HG02884 (cell line): ENCODE measurements around the gene CAMSAP1.
"Not testable (repeated sequence)": the region's sequence is repeated elsewhere in the genome, so short reads cannot be mapped to it uniquely, and the experiment has no call there.

Source experiments
- ATAC-seq: cut with Tn5 transposase; IDR thresholded peaks from one replicate; pipeline ENCODE4 v1.9.1; 2021; ENCODE audit warnings: mild to moderate bottlenecking, moderate library complexity; ENCODE audit not compliant: unreplicated experiment

Gene CAMSAP1

DNA sequence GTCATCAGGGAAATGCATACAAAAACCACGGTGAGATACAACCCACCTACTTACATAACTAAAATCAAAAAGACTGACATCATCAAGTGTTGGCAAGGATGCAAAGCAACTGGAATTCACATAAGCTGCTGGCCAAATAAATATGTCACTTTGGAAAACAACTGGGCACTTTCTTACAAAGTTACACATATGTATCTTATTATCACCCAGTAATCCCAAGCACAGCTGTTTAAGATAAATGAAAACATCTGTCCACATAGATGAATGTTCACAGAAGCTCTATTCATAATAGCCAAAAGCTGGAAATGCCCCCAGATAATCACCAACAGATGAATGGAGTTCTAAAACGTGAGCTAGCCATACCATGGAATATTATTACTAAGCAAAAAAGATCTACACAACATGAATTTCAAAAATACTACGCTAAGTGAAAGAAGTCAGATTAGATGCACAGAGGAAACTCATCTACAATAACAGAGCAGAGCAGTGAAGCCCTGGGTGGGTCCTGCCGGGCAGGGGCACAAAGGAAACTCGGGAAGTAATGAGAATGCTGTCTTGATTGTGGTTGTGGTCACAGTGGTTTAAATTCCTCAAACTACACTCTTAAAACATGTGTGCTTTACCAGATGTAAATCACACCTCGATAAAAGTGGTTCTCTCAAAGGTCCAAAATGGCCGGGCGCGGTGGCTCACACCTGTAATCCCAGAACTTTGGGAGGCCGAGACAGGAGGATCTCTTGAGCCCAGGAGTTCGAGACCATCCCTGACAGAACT, 8.5 kb downstream of the CAMSAP1 start:
- no peak for ATAC-seq

DNA sequence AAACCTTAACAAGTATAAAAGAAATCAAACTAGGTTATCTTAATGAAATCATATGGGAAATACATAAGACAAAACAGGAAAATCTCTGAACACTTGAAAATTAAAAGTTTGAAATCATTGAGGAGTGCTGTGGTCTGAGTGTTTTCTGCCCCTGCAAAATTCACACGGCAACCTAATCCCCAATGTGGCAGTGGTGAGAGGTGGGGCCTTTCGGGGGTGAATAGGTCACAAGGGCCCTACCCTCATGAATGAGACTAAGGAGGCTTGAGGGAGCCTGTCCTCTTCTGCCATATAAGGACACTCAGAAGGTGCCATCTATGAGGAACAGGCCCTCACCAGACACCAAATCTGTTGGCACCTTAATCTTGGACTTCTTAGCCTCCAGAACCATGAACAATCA, 10.7 kb downstream of the CAMSAP1 start:
- ATAC-seq = no peak

DNA sequence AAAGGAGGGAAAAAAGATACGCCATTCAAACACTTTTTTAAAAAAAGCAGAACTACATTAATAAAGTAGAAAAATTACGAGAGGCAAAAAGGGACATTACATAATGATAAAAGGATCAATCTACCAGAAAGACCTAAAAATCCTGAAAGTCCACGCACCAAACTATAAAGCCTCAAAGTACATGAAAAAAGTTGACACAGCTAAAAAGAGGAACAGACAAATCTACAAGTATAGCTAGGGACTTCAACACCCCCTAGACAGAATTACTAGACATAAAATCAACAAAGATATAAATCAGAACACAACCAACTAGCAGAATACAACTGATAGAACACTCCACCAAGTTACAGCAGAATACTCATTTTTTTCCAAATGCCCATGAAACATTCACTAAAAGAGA, 11.1 kb downstream of the CAMSAP1 start:
- ATAC-seq = no peak

DNA sequence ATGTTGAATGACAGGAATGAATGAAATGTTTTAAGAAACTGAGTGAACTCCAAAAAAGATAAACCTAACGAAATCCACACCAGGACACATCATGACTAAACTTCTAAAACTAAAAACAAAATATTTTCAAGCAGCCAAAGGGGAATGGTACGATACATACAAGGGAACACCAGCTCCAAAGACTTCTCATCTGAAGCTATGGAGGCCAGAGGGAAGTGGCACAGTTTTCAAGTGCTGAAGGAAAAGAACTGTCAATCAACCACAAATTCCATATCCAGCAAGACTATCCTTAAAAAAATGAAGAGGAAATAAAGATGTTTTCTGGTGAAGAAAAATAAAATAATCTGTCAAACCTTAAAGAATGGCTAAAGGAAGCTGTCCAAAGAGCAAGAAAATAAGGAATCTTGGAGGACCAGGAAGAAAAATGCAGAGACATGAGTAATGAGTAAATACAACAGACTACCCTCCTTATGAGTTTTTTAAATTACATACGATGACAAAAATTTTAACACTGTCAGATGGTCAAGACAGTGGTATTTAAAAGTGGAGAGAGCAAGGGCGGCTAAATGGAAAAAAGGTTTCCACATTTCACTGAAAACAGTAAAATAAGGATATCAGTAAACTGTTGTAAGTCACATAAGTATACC, 12.0 kb downstream of the CAMSAP1 start:
- no peak for ATAC-seq

DNA sequence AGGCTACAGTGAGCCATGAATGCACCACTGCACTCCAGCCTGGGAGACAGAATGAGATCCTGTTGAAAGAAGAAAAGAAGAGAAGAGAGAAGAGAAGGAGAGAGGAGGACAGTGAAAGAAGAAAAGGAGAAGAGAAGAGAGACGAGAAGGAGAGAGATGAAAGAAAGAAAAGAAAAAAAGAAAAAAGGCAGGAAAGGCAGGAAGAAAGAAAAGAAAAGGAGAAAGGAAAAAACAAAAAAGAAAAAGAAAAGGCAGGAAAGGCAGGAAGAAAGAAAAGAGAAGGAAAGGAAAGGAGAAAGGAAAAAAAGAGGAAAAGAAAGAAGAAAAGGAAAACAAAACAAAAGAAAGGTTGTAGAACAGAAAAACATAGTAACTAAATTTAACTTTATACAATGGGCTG, 14.2 kb downstream of the CAMSAP1 start:
- ATAC-seq = no peak

DNA sequence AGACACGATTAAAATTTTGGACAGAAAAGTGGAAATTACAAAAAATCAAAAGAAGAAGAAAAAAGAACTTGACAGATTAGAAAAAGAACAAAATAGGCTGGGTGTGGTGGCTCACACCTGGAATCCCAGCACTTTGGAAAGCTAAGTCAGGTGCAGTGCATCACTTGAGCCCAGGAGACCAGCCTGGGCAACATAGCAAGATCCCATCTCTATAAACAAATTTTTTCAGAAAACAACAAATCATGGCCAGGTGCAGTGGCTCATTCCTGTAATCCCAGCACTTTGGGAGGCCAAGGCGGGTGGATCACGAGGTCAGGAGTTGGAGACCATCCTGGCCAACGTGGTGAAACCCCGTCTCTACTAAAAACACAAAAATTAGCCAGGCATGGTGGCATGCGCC, 15.0 kb downstream of the CAMSAP1 start:
- not testable (repeated sequence) for ATAC-seq

DNA sequence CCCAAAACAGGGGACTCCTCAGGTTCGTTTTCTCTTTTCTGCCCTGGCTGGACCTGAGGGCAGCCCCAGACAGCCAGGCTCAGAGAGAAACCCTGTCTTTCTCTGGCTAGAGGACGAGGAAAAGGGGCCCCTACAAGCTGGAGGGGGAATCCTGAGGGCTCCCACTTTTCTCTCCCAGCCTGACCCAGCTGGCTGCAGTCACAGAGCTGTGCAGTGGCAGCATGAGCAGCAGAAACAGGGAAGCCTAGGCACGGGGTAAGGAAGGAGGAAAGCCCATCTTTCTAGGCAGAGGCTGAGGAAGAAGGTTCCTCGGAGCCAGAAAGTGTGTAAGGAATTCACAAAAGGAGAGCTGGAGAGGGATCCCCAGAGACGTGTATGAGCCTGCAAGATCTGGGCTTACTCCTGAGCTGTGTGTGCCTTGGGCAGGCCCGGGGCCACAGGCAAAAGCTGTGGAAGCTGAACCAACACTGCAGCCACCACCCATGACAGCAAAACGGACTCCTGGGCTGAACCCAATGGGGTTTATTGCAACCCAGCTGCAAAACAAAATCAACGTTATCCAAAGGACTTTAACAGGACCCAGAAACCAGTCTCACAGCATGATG, 16.2 kb downstream of the CAMSAP1 start:
- no peak for ATAC-seq

DNA sequence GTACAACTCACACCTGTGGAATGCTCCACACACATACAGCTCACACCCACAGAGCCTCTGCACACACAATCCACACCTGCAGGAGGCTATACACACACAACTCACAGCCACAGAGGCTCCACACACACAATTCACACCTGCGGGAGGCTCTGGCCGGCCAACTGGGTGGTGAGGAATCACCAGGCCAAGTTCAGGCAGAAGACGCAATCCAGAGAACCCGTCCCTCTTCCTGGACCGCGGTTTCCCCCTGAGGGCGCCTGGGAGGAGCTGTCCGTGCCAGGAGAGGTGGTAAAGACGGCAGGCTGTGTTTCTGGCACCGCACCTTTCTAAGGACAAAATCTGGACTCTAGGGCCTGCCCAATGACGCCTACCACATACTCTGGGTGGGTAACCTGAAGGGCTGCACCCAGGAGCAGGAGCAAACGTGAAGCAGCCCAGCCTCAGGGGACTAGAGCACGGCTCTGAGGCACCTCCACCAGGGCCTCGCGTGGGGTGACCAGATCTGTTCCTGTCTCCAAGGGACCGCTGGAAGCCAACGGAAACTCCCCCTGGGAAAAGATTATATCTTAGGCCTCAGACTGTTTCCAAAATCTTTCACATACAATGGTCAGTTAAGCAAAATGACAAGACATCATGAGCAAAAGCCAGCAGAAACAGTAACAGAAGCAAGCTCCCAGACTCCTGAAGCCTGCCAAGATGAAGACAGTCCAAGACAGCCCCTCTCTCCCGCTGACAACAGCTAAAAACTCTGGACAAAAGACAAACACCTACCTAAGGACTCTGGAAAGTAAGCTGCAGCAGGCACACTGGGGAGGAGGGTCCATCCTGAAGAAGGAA, 16.9 kb downstream of the CAMSAP1 start:
- no peak for ATAC-seq

DNA sequence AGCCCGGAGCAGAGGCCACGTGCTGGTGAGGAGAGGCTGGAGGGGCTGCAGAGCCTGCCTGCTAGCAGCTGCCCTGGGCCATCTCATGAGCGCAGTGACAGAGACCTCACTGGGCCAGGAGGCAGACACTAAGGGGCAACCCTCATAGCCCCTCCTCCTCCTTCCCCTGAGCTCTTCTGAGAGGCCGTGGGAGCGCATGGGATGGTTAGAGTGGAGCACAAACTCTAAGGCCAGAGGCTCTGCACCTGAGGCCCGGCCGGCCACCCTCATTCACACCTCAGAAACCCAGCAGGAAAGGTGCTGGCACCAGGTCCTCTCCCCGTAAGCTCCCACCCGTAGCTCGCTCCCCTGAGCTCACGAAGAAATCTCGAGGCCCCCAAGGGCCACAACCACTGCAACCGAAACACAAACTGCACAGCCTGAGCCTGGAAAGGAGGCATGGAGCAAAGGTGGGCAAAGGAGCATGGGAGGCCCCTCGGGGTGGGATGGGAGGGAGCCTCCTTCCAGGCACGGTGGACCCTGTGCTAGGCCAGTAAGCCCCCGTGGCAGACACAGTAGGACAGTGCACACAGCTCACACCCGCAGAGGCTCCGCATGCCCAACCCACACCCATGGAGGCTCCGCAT, 17.7 kb downstream of the CAMSAP1 start:
- ATAC-seq = no peak

DNA sequence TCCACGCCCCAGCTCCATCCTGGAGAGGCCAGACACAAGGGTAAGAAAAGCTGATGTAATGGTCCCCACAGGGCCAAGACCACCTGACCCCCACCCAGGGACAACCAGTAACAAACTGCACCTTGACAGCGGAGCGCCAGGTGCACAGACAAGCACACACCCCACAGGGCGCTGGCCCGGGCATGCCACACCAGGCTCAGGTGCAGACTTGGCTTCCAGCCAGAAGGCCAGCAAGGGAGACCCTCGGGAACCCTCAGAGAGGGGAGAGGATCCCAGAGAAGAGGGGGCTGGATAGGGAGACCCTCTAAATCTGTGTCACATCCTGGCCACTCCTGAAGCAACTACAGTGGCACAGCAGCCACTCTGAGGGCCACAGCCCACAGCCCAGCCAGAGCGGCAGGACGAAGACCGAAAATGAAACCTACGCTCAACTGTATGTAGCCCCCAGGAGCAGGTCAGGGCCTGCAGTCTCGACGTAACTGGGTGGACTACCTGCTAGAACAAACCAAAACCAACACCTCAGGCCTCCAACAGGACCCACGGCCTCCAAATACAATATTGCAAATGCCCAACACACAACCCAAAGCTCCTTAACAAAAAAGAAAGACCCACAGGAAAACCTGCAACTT, 18.5 kb downstream of the CAMSAP1 start:
- no peak for ATAC-seq

DNA sequence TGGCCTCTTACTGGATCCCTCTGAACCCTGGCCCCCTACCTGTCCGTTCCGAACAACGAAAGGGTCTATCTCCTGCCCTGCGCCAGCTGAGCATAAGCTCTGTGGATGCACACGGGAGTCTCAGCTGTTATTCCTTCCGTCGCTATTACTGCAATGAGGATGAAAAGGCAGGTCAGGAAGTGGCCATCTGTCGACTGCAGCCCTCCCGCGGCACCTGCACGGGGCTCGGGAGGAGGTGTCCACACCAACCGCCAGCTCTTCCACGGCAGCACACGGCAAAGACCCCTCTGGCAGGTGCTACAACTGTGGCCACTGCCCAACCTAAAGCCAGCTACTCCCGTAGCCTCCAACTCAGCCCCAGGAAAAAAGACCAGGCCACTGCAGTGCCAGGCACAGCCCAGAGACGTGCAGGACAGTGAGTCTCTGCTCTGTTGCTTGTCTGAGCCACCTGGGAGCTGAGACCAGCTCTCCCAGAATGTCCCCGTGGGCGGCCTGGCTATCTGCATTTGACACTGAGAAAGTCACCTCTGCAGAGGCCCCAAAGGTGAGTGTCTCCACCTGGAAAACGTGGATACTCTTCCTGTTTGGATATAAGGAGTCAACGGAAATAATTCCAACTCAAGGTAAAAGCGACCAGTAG, 19.1 kb downstream of the CAMSAP1 start:
- no peak for ATAC-seq

DNA sequence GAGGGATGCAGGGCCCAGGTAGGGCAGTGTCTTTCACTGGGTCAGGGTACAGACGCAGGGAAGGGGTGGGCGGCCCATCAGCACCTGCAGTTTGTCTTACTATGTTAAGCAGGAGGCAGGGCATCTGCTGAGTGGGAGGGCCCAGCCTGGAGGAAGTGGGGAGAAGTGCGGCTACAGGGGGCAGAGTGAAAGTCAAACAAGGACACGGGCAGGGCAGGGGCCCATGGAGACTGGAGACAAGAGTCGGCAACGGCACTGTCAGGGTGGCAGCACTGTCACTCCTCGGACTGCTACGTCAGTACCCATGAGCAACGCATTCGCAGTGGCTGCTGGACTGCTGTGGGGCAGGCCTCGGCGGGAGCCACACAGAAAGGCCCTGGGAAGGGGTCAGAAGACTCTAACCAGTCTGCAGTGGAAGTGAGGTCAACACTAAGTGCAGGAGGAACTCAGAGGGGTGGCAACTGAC, 19.7 kb downstream of the CAMSAP1 start:
- no peak for ATAC-seq

DNA sequence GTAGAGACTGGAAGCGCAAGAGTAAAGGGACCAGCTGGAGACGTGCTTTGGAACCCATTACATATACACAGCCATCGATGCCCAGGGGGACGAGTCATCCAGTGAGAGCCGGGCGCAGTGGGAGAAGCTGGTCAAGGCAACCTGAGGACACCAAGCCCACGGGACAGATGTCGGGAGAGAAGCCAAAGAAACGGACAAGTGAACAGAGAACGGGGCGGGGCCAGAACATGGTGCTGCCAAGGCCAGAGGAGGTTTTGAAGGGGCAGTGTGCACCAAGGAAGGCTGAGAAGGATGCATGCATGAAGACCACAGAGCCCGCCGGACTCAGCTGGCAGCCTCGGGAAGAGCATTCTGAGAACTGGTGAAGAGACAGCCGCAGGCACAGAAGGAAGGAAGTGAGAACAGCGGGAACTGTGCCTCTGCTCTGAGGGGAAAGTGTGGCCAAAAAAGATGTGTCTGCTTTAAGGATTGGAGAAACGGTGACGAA, 20.3 kb downstream of the CAMSAP1 start:
- ATAC-seq = no peak

DNA sequence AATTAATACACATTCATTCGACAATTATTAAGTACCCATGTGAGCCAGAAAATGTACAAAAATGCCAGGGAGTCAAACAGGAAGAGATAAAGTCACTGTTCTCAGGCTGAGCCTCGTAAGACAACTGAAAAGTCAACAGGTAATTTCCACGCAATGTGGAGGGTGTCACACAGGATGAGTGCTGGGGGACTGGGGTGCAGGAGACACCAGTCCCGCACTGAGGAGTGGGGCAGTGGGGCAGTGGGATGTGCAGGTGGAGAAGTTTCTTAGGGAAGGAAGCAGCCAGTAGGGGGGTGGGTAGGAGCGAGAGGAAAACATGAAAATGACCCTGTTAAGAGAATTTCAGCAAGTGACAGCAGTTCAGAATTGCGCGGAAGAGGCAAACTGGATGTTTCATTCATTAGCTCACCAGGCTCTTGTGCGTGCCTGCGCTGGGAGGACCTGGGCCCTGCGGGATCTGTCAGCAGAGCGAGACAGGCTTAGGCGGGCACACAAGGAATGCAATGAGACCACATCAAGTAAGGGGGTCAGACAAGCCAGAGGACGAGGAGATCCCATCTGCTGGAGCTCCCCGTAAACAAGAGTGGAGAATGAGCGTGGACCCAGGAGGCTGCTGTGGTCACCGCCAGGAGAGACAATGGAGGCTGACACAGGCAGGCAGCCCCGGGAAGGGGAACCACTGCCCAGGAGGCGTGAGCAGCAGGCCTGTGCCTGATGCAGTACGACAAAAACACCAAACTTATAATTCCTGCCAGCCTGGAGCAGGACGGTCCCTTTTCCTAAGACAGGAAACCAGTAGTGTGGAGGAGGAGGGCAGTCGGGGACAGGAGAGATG, 21.0 kb downstream of the CAMSAP1 start:
- ATAC-seq = no peak

DNA sequence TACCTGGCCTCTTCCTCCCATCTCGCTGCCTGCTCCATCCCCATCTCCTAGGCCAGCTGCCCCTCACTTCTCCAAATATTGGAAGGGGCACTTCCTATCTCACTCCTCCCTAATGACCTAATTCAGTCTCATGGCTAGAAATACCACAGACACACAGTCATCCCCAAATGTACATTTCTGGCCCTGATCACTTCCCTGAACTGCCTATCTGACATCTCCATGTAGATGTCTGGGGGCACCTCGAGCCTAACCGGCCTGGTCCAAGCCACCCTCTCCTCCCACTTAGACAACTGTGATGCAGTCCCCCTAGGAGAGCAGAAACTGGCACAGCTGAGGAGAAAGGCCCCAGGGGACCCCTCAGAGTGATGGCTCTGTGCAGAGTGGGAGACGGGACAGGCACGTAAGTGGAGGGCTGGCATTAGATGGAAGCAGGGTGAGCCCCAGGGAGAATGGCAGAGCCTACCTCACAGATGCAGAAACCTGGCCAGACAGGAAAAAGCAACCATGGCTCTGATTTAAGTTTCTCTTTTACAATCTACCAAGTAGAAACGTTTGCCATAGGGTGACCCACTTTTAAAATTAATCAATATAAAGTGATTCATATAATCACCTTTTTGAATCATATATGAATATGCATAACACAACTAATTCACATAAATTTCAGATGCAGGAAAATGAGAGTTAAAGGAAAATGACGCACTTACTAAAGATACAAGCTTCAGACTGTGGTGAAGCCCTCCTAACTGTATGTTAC, 22.1 kb downstream of the CAMSAP1 start:
- ATAC-seq = no peak

DNA sequence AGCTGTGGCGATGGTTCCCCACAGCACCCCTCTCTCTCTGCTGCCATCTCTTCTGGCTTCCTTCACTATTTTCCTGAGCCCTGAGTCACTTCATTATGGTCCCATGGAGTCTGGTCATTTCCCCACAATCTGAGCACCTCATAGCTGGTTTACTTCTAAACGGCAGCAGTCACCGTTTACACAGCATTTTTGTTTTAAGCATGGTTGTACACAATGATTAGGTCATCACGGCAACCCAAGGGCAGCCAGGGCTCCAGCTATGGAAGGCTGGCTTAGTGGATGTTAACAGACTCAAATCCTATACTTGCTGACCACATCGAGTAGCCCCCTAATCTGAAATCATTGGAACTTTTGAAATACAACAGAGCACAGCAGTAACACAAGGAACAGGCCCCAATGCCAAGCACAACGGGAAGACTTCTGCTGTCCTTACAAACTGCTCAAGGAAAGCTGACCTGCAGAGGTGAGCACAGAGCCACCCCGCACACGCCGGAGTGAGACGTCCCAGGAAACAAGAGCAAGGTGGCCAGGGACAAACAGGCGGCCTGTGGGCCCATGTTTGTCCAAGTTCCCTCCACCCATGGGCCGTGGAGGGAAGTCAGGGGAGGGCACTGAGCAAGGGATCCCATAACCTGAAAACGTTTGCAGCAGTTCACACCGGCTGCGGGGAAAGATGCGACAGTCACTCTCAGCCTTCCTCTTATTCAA, 22.9 kb downstream of the CAMSAP1 start:
- no peak for ATAC-seq

DNA sequence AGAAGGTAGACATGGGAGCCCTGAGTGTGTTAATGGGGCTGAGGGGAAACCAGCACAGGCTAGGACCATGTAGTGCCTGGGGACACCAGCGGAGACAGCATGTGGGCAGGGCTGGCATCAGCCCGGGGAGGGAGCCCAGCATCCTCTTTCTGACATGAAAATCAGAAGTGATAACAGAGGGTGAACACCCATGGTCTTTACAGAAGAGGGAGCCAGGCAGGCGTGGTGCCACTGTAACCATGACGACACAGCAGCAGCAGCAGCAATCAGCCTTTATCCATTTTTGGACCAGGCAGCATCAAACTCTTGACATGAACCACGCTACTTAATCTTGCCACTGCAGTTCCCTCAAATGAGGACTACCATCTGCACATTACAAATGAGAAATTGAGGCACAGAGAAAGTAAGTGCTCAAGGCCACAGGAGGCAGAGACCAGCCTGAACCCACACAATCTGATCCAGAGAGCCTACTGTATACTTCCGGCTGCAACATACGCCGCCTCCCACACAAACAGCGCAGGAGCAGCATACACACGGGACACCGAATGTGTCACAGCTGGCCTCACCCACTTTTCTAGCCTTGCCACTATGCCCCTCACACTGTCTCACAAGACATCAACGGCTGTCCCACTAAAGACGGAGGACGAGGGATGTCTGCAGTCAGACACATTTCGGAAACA, 23.8 kb downstream of the CAMSAP1 start:
- ATAC-seq = no peak
